Measurements from ENCODE around the gene FKBP6. TPM values are rescaled to one million over a fixed set of nuclear protein-coding genes. Genes with fewer than 3 reads are reported as not detected.
"Not testable (repeated sequence)": the region's sequence is repeated elsewhere in the genome, so short reads cannot be mapped to it uniquely, and the experiment has no call there.

Gene FKBP6
- total and polyA plus RNA-seq, 9 of the 15 experiments (the other 6 are each of a cell fraction or from before 2014, with no cell fraction given), result not detected

- DNase-seq (ENCODE audit: extremely low read depth in 1 of 4, low spot score in 3 of 4); H2AFZ ChIP-seq (ENCODE audit: low read depth, low read length); H3K4me2 ChIP-seq (ENCODE audit: insufficient read depth, low read length); H3K9me1 ChIP-seq (ENCODE audit: control insufficient read depth, insufficient read depth, low read length); H3K27ac ChIP-seq (ENCODE audit: extremely low read depth, low read depth, low read length); CTCF ChIA-PET (ENCODE audit: low intra/inter-chr PET ratio); H4K20me1 ChIP-seq (replicated peaks; ENCODE audit: control insufficient read depth, insufficient read depth, low read length); in situ Hi-C loops (cut with MboI); H3K9ac ChIP-seq (ENCODE audit: insufficient read depth in 1 of 2, low read depth in 2 of 2, low read length in 2 of 2); BruUV-seq (replicated peaks); intact Hi-C loops (cut with micrococcal nuclease); H3K9me3 ChIP-seq (replicated peaks; ENCODE audit: control insufficient read depth, insufficient read depth, low read depth, low read length); H3K27me3 ChIP-seq (ENCODE audit: control insufficient read depth in 2 of 2, insufficient read depth in 2 of 2, low read length in 2 of 2); FAIRE-seq; POLR2A ChIA-PET; H3K4me3 ChIP-seq; ATAC-seq; TF ChIP-seq ATF3 (CRISPR knock-in tag; conservative IDR thresholded peaks at IDR 0.05); JUND (tag; IDR thresholded peaks at IDR 0.05; ENCODE audit: borderline replicate concordance, low read depth, low read length): not testable (repeated sequence)
- peaks cover 24% of the 10 kb centered on the region for H3K79me2 ChIP-seq (ENCODE audit: control insufficient read depth, insufficient read depth, low read length)
- peaks cover 4 to 24% of the 10 kb centered on the region in 2 experiments; a peak in 4 of 5 replicates for H3K4me1 ChIP-seq (replicated peaks in 1 of 2; ENCODE audit: control insufficient read depth in 2 of 2, insufficient read depth in 2 of 2, low read length in 2 of 2)
- TF ChIP-seq ATF3 (IDR thresholded peaks at IDR 0.05) (peak; percentile 43; the same call in 1 of the 2 replicates), FOSL1 (tag; conservative IDR thresholded peaks at IDR 0.05) (peak; percentile 47; the same call in 1 of the 2 replicates), JUND (IDR thresholded peaks at IDR 0.05; ENCODE audit: borderline replicate concordance, low read depth, low read length) (0 out of 2 replicates have a peak, but pooled peaks have one; percentile 7)
- 38% methylated on average over 5 of the region's 7 CpGs for WGBS (ENCODE audit: insufficient coverage, low coverage, missing lambda C conversion rate)
- peaks cover 13% of the 10 kb centered on the region; the same call in 2 of the 3 replicates for H3K36me3 ChIP-seq (ENCODE audit: control insufficient read depth, insufficient read depth, low read length)
Observed at GRCh38 chr7:73311421-73311820, 16.5 kb upstream of the FKBP6 start.
